Activated CD8-positive, alpha-beta T cell treated with anti-CD3 and anti-CD28 coated beads for 36 hours (primary cell): ENCODE results near the gene SYTL1. TPM values are rescaled to one million over a fixed set of nuclear protein-coding genes. Genes with fewer than 3 reads are reported as not detected.

Source experiments
- ATAC-seq: fragments of 200-7000 bp; cut with Tn5 transposase; one replicate; pipeline ENCODE4 v1.10.0; 2021; ENCODE audit warnings: mild to moderate bottlenecking, moderate library complexity
- CTCF ChIA-PET: fragments of 350-600 bp; sonication (Branson Sonifier 250); formaldehyde crosslinking; loops from one replicate; lab custom pipeline; 2021; ENCODE audit warnings: antibody characterized with exemption; lab: Charles Lee
- POLR2A ChIA-PET: fragments of 350-600 bp; sonication (Branson Sonifier 250); formaldehyde crosslinking; loops from one replicate; lab custom pipeline; 2021; ENCODE audit warnings: antibody characterized with exemption; lab: Charles Lee
- DNase-seq: peaks from one replicate; pipeline ENCODE4 v3.0.0-alpha.2; 2020
- H3K27ac Mint-ChIP-seq: one replicate; pipeline ENCODE4 v1.8.0; 2021; ENCODE audit warnings: mild to moderate bottlenecking, mixed read lengths
- H3K27me3 Mint-ChIP-seq: one replicate; pipeline ENCODE4 v1.8.0; 2021; ENCODE audit warnings: mixed read lengths
- H3K36me3 Mint-ChIP-seq: one replicate; pipeline ENCODE4 v1.8.0; 2021; ENCODE audit warnings: low read depth, mixed read lengths
- H3K4me1 Mint-ChIP-seq: one replicate; pipeline ENCODE4 v1.8.0; 2021; ENCODE audit warnings: low read depth, mixed read lengths
- H3K4me3 Mint-ChIP-seq: one replicate; pipeline ENCODE4 v1.8.0; 2021; ENCODE audit warnings: mild to moderate bottlenecking, moderate library complexity, mixed read lengths
- H3K9me3 Mint-ChIP-seq: one replicate; pipeline ENCODE4 v1.8.0; 2021; ENCODE audit warnings: mixed read lengths
- CTCF ChIP-seq: fragments of 200-600 bp; IDR thresholded peaks from one replicate; pipeline ENCODE4 v1.8.0; 2022; ENCODE audit warnings: antibody characterized with exemption, mild to moderate bottlenecking
- intact Hi-C: fragments of 100-400 bp; cut with micrococcal nuclease; formaldehyde crosslinking; loops from one replicate; pipeline ENCODE4 v1.10.0; 2022
- total RNA-seq, 2 experiments: library from RNA; stranded (reverse); gene quantifications; one replicate each; pipeline ENCODE4 v1.2.3, GENCODE V29; 2021

The SYTL1 gene
- total RNA-seq, 2 experiments from 2014 or later = 77.7 to 80.6 TPM

- CTCF ChIA-PET = interaction anchor here (0.9 to 8.1 kb wide), 4 partner anchors 10 to 70 kb away, joined by 4 to 91 read pairs (median 9); no protein-coding TSS in a partner anchor
- ATAC-seq (no peak), DNase-seq (no peak)
- Mint-ChIP-seq H3K4me1 (peaks cover 33% of the 10 kb centered on the region), H3K27me3 (no peaks in the 10 kb centered on the region), H3K27ac (peak overlapping the region; percentile 12), H3K36me3 (peaks cover 24% of the 10 kb centered on the region), H3K4me3 (no peak overlapping the region), H3K9me3 (no peaks in the 10 kb centered on the region)
- POLR2A ChIA-PET = interaction anchor here (0.6 to 1.7 kb wide), 3 partner anchors 19 to 34 kb away, joined by 4 read pairs; no protein-coding TSS in a partner anchor
- intact Hi-C loops = loop anchor here (10.0 kb wide), 1 partner anchor 48 kb away; the partner anchor contains the start of gene GPR3
- TF ChIP-seq CTCF = no peak
These were observed 4.5 kb downstream of the SYTL1 start for GRCh38 chr1:27346357-27346756.

- no peak for ATAC-seq
- H3K36me3 Mint-ChIP-seq = peaks cover 21% of the 10 kb centered on the region
- no peak overlapping the region for H3K4me3 Mint-ChIP-seq
- H3K27me3 Mint-ChIP-seq = no peaks in the 10 kb centered on the region
- CTCF ChIA-PET = interaction anchor here (0.8 to 8.1 kb wide), 5 partner anchors 9 to 51 kb away, joined by 3 to 91 read pairs (median 4); no protein-coding TSS in a partner anchor
- POLR2A ChIA-PET = interaction anchor here (0.8 to 1.7 kb wide), 3 partner anchors 10 to 35 kb away, joined by 4 read pairs; no protein-coding TSS in a partner anchor
- peaks cover 29% of the 10 kb centered on the region for H3K4me1 Mint-ChIP-seq
- DNase-seq = no peak
- intact Hi-C loops = loop anchor here (10.0 kb wide), 1 partner anchor 48 kb away; the partner anchor contains the start of gene GPR3
- H3K27ac Mint-ChIP-seq = no peak overlapping the region
- TF ChIP-seq CTCF = no peak
- no peaks in the 10 kb centered on the region for H3K9me3 Mint-ChIP-seq
These were observed 5.3 kb downstream of the SYTL1 start for GRCh38 chr1:27346991-27347624.

GRCh38 chr1:27348861-27349783 is 7.3 kb downstream of the SYTL1 start:
- ChIA-PET POLR2A (interaction anchor here (0.6 to 2.6 kb wide), 3 partner anchors 8 to 11 kb away, joined by 3 to 7 read pairs (median 4); no protein-coding TSS in a partner anchor), CTCF (interaction anchor here (0.6 to 2.9 kb wide), 4 partner anchors 9 to 355 kb away, joined by 3 to 16 read pairs (median 4); no protein-coding TSS in a partner anchor)
- DNase-seq = peak; percentile 42
- intact Hi-C loops = loop anchor here (10.0 kb wide), 1 partner anchor 46 kb away; the partner anchor contains the start of gene GPR3
- peaks cover 22% of the 10 kb centered on the region for H3K4me1 Mint-ChIP-seq
- peak overlapping the region; percentile 55 for H3K4me3 Mint-ChIP-seq
- no peaks in the 10 kb centered on the region for H3K27me3 Mint-ChIP-seq
- no peaks in the 10 kb centered on the region for H3K9me3 Mint-ChIP-seq
- no peak for TF ChIP-seq CTCF
- H3K27ac Mint-ChIP-seq = no peak overlapping the region
- H3K36me3 Mint-ChIP-seq = peaks cover 7% of the 10 kb centered on the region
- peak; percentile 70 for ATAC-seq

GRCh38 chr1:27349784-27350662 is 8.2 kb downstream of the SYTL1 start:
- POLR2A ChIA-PET = interaction anchor here (1.0 to 2.6 kb wide), 3 partner anchors 7 to 47 kb away, joined by 3 to 7 read pairs (median 4); no protein-coding TSS in a partner anchor
- Mint-ChIP-seq H3K9me3 (no peaks in the 10 kb centered on the region), H3K27ac (no peak overlapping the region), H3K4me3 (no peak overlapping the region), H3K27me3 (no peaks in the 10 kb centered on the region), H3K4me1 (peaks cover 19% of the 10 kb centered on the region), H3K36me3 (peaks cover 7% of the 10 kb centered on the region)
- DNase-seq = no peak
- TF ChIP-seq CTCF = no peak
- intact Hi-C loops = loop anchor here (10.0 kb wide), 1 partner anchor 45 kb away; the partner anchor contains the start of gene GPR3
- peak; percentile 28 for ATAC-seq
- CTCF ChIA-PET = interaction anchor here (1.2 to 2.9 kb wide), 3 partner anchors 8 to 49 kb away, joined by 3 to 16 read pairs (median 4); no protein-coding TSS in a partner anchor
